ENCODE data around the gene SNAPC4.

GRCh38 chr9:136432591-136432990 lies 32.6 kb upstream of the SNAPC4 start:
- TF ChIP-seq CEBPB (IDR thresholded peaks at IDR 0.05) (no peak), TCF12 (IDR thresholded peaks at IDR 0.05; ENCODE audit: low read depth) (no peak), FOXM1 (IDR thresholded peaks at IDR 0.05; ENCODE audit: borderline replicate concordance, low read depth) (no peak), CREB1 (IDR thresholded peaks at IDR 0.05; ENCODE audit: low read depth) (no peak), REST (IDR thresholded peaks at IDR 0.05; ENCODE audit: low read depth) (no peak), TAF1 (IDR thresholded peaks at IDR 0.05; ENCODE audit: low read depth) (no peak)
